AML-193 (cell line): Measurements from ENCODE around the gene GMFB.
"Not testable (repeated sequence)": the region's sequence is repeated elsewhere in the genome, so short reads cannot be mapped to it uniquely, and the experiment has no call there.

Experiments used
- DNase-seq, 2 experiments: peaks; one replicate each; lab custom pipeline; 2025; lab: John Stamatoyannopoulos, UW

The GMFB gene

DNA sequence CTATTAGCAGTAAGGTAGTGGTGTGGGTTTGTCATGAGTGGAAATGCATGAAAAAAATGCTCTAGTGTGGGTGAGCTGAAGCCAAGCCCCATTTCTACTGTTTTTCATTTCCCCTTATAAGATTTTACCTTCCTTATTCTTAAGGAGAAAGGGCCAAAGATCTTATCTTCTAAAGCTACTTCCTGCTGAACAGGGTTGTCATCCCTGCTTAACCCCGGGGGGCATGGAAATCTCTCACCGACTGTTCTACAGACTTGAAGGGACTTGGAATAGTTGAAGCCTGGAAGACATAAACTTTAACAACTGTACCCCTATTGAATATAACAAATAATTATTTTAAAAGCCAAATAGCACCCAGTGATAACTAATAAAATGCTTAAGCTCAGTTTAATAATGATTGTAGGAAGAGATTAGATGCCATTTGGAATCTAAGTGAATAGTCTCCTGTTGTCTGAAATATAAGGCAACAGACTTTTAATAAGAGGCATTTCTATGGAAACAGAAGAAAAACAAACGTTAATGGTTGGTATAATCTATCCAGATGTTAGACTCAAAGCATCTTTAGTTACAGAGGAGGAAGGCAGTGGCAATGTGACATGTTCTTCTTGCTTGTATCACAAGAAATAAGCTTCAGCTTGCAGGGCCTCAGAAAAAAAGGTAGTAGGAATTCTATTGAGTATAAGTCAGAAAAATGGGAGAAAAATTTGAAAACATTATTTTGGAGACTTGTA is 1.8 kb upstream of the GMFB start:
- no peak for DNase-seq

DNA sequence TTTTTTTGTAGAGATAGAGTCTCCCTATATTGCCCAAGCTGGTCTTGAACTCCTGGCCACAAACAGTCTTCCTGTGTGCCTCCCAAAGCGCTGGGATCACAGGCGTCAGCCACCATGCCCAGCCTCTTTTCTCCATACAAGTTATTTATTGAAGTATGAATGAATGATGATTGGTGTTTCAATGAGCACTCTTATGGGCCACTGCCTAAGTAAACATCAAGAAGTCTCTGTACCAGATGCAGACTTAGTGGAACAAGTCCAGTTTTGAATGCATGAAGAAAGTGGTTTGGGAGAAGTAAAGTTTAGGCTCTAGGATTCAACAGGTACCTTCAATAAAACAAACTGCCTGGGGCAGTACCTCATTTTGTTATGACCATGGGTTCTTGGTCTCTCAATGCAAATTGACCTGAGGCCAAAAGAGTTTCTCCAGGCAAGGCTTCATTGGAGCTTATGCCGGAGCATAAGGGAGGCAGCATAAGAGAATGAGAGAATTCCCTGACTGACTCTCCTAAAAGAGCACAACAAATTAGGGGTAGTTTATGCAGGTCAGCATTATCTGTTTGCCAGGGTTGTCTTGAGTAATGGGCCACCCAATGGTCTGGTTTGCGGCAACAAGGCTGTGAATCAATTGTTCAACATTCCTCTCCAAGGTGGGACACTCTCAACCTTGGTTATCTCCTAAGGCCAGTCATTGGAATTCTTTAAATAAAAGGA is 1.1 kb upstream of the GMFB start:
- no peak for DNase-seq

DNA sequence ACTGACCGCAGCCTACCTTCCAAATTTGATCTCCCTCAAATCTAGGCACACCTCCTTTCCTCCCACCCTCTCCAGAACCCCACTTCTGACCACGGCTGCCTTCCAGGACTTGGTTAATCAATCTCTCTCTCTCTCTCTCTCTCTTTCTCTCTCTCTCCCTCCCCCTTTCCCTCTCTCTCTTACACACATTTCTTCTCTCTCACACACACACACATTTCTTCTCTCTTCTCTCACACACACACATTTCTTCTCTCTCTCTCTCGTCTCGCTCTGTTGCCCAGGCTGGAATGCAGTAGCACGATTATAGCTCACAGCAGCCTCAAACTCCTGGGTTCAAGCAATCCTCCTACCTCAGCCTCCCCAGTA is 521 bp upstream of the GMFB start:
- DNase-seq = no peak

DNA sequence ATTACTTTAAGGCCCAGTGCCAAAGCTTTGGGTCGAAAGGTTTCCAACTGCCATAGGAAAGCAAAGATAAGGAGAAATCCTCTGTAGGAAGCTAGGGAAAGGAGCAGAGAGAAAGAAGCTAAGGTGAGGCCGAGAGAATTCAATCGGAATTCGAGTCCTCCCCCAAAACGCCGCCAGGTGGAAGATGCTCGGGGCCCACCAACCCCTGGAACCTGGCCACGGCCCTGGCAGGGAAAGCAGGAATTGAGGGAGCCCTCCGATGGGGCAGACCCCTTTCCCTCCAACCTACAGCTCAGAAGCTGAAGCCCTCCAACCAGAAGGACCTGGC is 498 bp downstream of the GMFB start:
- DNase-seq = no peak

DNA sequence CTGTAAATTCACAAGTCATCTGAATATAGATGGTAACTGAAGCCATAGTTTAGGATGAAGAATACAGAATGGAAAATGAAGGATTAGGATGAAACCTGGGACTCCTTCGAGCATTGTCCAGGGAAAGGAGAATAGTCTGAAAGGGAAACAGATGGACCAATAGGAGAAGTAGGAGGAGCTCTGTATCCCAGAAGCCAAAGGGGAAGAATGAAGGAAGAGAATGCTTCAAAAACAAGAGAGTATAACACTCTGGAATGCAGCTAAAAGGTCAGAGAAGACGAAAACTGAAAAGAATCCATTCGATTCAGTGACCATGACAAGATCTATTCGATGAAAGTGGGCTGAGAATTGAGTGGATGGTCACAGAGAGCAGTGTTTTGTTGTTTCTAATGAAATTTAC is 1.0 kb downstream of the GMFB start:
- DNase-seq = no peak

DNA sequence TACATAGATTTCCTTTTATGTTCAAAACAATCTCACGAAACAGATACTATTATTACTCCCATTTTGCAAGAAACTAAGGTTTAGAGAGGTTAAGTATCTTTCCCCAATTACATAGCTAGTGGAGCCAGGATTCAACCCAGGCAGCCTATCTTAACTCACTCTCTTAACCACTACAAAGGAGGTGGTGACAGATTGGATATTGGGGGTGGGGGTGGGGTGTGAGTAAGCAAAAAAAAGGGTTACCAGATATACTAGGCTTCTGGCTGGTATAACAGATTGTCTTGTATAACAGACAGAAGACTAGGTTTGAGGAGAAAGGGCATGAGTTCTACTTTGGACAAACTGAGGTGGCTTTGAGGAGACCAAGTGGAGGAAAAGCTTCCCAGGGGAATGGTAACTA is 2.1 kb downstream of the GMFB start:
- DNase-seq = no peak

DNA sequence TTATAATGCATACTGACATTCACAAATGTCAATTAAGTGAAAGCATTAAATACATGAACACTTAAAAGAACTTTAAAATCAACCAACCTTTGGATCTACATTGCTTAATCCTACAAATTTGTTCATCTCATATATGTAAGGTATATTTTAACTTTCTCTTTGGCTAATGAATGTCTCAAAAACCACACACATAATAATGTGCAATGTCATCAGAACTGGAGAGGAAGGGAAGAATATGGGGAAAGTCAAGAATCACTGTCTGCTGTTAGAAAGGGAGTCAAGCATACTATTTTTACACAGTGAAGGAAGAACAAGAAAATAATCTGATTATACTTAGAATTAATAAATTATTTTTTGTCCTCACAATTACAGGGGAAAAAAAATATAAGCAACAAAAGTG is 4.9 kb downstream of the GMFB start:
- no peak for DNase-seq

DNA sequence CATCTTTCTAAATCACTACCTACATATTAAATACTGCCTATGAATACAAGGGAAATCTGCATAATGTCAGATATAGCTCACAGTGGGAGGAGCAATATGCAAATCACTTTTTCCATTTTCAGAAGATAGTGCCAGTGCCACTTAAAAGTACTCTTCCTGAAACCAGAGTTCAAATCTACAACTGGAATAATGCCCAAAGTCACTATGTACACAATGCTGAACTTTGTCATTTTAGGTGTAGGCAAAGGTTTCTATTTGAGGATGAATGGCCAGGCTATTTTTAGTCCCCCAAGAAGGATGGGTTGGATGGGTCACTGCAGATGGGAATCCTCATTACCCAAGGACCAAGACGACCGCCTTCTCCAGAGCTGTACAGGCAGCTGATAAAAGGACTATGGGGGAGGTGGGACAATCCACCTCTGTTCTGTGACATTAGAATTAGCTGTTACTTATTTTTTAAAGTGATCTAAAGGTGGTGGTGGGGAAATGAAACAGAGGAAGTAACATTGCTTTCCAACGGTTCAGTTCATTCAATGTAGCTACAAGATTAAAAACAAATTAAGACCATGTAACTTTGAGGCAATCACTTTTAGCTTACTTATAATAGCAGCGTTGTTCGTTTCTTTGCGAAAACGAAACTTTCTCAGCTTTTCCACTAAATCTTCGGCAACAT is 5.6 kb downstream of the GMFB start:
- DNase-seq = no peak

DNA sequence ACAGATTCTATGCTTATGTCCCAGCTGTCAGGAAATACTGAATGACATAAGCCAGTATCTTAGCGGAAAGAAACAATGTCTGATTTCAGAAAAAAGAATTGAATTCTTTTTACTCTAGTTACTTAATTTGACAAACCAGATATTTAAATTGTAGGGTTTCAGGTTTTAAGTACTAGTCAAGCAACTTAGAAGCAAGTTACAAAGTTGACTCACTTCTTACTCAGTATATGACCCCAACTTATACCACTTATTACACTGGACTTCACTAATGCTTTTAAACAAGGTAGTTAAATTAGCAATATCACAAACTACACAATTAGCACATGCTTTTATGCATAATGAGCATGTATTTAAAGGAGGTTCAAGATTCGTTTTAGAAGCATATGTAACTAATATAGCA is 7.1 kb downstream of the GMFB start:
- no peak for DNase-seq

DNA sequence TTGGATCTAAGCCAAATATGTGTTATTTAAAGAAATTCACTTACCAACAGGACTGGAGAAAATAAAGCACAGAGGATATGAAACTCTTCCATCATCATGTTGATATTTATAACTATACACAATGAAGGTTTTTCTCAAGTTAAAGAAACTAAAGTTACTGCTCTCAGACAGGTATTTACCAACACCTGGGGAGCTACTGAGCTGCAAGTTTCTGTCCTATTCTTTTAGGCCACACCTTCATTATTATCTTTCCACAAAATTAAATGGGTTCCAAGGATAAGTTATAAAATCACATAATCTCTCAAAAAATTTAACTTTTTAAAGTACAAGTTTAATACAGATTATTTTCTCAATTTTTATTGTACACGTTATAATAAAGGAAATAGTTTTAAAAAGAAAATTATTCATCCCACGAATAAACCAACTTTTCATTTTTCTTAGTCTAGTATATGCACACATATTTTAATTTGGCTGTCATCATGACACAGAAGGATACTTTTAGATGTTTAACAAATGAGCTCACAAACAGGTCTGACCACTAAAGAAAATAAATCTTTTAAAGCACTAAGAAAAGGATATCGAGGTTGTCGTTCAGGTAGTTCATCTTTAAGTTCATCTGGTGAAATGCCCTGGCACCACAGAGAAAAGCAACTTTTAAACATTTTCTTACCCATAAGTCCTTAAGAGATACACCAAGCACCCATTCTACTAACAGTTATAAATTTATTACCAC is 7.8 kb downstream of the GMFB start:
- DNase-seq = no peak

DNA sequence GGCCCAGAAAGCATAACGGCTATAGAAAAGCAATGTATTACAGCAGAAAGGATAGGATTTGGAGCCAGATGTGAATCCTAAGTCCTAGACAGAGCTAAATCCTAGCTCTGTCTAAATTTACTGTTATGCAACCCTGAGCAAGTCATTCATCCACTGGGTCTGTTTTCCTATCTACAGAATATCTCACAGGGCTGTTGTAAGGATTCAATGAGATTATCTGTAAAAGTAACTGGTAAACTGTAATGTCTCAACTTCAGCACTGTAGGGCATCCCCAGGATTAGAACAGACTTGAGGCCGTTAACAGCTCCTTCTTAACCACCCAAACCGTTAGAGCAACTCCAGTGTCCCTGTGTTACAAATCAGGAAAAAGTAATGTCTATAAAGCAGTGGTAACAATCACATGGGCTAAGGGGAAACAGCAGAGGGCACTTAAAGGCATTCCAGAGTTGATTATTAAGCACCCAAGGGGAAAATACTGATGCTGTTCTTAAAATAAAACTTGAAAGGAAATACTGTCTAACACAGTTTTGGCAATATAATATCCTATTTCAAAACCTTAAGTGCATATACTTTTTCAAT is 10.1 kb downstream of the GMFB start:
- DNase-seq = no peak

DNA sequence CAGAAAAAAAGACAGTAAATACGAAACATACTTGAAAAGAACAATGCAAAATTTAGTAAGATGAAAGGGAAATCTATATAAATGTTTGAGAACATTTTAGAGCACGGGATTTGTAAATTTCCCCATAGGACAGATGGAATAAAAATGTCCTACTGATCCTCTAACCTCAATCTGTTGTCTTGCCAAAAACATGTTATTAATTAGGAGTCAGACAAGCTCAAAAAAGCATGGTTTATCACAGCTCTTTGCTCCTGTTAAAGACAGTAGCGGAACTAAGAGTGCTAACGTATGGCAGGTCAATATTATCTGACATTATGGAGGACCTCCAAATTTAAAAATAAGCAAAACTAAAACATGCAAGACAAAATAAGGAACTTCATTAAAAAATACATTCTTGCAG is 12.9 kb downstream of the GMFB start:
- DNase-seq = no peak

DNA sequence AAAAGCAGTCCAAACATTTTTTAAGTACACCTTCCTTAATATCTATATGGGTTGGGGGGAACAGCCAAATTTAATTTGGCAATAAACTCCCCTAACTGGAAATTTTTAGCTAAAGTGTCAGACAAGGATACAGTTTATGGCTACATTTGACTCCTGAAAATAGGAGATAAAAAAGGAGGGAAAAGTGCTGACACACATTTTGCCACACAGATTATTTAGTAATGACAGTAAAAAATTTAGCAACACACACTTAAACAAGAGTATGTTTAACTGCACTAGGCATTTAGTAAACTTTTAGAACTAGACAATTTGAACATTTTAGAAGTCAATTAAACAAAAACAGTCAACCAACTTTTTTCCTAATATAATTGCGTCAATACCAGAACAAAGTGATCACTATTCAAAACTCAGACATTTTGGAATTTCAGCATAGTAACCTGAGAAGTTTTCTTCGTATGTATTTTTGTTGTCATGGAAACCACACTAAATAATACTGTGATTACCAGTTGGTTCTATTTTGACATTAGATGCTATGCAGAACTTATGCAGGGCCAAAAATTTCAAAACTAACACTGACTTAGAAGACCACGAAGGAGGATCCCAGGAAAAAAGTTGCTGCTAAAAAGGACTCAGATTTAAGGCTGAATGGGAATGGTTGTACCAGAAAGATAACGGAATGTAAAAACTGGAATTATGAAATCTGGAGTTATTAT is 13.4 kb downstream of the GMFB start:
- no peak for DNase-seq

DNA sequence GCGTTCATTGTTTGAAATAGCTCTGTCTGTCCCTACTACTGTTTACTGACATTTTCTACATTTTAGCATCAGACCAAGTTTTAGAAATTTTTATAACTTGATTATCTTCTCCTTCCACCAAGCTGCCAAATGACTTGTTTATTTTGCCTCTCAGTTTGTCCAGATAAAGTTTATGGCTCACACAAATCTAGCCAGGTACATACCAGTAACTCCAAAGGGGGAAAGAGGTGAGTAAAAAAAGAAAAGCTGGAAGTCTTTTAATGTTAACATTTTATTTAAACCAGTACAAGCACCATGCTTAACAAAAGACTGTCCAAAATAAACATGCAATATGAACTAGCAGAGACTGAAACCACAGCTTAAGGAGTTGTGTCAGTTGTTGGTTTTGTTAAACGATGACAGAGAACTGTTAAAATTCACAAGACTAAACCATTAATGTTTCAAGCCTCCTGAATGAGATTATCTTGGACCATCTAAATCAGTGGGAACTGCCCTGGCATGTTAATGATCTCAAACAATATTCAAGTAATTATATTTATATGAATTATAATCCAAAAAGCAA is 14.5 kb downstream of the GMFB start:
- DNase-seq = no peak

DNA sequence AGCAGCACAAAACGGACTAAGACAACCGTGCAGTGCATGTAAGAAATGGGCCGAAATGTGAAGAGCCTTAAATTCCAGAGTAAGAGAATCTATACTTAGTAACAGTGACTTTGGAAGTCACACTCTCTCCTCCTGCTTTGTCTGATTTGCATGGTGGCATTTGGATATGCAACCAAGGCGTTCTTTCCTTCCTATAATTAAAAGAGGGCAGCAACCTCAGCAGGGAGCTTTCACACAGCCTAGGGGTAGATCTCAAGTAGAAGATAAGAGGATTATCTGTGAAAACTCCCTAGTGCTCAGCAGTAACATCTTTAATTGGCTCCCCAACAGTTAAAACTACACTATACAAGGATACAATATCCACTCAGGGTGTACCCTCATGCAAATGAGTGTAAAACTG is 16.5 kb downstream of the GMFB start:
- no peak for DNase-seq

DNA sequence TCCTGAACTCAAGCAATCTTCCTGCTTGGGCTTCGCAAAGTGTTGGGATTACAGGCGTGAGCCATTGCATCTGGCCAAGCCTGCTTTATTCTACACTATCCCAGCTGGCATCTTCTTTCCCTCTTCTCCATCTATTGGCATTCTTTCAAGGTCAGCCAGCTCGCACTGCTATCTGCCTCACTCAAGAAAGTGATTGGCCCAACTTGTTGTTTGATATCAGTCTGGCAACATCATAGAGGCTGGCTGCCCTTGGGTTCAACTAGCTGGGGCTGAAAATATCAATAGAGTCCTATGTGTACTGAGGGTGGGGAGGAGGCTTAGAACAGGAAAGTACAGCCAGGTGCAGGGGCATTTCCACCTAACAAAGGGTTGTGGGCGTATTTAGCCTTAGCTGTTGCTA is 17.1 kb downstream of the GMFB start:
- no peak for DNase-seq

DNA sequence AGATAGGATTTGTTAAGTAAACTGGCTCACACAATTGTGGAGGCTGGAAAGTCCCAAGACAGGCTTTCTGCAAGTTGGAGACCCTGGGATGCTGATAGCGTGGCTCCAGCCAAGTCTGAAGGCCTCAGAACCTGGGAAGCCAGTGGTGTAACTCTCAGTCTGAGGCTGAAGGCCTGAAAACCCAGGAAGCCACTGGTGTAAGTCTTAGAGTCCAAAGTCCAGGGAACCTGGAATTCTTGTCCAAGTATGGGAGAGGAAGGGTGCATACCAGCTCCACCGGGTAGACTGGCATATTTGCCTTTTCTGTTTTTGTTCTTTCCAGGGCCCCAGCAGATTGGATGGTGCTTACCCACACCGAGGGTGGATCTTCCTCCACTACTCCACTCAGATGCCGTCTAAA is 18.1 kb downstream of the GMFB start:
- no peak for DNase-seq

DNA sequence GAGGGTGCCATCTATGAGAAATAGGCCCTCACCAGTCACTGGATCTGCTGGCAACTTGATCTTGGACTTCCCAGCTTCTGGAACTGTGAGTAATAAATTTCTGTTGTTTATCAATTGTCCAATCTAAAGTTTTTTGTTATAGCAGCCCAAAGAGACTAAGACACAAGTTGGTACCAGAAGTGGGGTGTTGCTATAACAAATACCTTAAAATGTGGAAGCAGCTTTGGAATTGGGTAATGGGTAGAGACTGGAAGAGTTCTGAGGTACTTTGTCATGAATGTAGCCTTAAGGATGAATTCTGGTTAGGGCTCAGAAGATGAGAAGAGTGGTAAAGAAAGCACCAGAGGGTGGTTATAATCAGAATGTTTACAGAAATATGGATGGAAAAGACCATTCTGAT is 21.5 kb downstream of the GMFB start:
- DNase-seq = no peak

DNA sequence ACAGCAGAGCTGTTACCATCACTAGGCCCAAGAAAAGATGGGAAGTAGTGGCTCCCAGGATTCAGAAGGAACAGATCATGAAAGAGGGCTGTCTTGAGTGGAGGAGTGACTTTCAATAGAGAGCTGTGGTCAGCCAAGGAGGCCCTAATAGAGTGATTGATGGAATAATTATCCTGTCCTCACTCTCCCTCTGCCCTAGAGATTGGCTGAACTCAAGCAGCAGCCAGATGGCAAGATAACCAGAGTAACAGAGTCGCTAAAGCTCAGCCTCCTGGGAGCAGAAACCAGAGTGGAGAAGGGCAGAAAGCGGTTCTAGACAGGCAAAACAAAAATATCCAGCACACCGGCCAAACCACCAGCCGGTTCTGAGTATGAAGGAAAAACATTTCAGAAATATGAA is 23.1 kb downstream of the GMFB start:
- DNase-seq = no peak

DNA sequence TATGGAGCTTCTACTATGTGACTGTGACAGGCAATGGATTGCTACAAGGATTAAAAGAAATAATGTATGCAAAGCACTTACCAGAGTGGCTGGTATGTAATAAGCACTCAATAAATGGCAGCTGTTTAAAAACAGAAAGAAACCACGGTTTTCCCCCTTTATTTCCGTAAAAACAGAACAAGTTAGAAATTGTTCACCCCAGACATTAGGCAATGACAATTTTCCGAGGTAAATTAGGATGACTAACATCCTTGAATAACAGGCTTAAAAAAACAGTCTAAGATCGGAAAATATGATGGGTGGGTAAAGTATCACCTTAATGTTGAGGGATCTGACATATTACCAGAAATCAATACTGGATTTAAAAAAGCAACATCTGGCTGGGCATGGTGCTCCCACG is 26.7 kb downstream of the GMFB start:
- no peak for DNase-seq

DNA sequence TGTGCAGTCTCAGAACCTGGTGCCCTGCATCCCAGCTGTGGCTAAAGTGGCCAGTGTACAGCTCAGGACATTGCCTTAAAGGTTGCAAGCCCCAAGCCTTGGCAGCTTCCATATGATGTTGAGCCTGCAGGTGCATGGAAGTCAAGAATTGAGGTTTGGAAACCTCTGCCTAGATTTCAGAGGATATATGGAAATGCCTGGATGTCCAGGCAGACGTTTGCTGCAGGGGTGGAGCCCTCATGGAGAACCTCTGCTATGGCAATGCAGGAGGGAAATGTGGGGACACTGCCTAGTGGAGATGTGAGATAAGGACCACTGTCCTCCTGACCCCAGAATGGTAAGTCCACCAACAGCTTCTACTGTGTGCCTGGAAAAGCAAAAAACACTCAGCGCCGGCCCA is 29.7 kb downstream of the GMFB start:
- DNase-seq = no peak

DNA sequence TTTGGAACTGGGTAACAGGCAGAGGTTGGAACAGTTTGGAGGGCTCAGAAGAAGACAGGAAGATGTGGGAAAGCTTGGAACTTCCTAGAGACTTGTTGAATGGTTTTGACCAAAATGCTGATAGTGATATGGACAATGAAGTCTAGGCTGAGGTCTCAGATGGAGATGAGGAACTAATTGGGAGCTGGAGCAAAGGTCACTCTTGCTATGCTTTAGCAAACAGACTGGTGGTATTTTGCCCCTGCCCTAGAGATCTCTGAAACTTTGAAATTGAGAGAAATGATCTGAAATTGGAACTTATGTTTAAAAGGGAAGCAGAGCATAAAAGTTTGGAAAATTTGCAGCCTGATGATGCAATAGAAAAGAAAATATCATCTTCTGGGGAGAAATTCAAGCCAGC is 30.2 kb downstream of the GMFB start:
- DNase-seq = not testable (repeated sequence)
